HCT116 (cell line): ENCODE measurements around the gene EGR4. TPM values are rescaled to one million over a fixed set of nuclear protein-coding genes. Genes with fewer than 3 reads are reported as not detected.

Source experiments
- ATAC-seq: fragments of 200-7000 bp; cut with Tn5 transposase; 2 replicates; pipeline ENCODE4 v1.9.1; 2020; ENCODE audit warnings: mild to moderate bottlenecking, moderate library complexity
- BruUV-seq: library from RNA; stranded (reverse); fragments of 400-500 nt; replicated peaks from 2 replicates; lab custom pipeline; 2021; lab: Mats Ljungman, UMichigan
- CTCF ChIA-PET: fragments of 300-600 bp; sonication (Branson Sonifier 250); formaldehyde crosslinking; loops from one replicate; lab custom pipeline; 2021; ENCODE audit warnings: antibody characterized with exemption; lab: Charles Lee
- POLR2A ChIA-PET: fragments of 300-600, 350-600 bp; sonication (Branson Sonifier 250); formaldehyde crosslinking; loops from one replicate; lab custom pipeline; 2021; ENCODE audit warnings: antibody characterized with exemption; lab: Charles Lee
- RAD21 ChIA-PET, 2 experiments: fragments of 300-600 bp; sonication (Branson Sonifier 250); formaldehyde crosslinking; loops; one replicate each; lab custom pipeline; 2023; ENCODE audit warnings: low total read pairs in 2 of 2; ENCODE audit not compliant: uncharacterized antibody in 2 of 2, unreplicated experiment in 2 of 2, low non-redundant PET in 1 of 2; lab: Charles Lee
- DNase-seq: peaks from one replicate; pipeline ENCODE4 v3.0.0-alpha.2; 2010; ENCODE audit warnings: low read depth, low spot score
- H2AFZ ChIP-seq: fragments of 200-600 bp; shearing (Covaris generic), sonication (generic); 2 replicates; pipeline ENCODE4 v1.6.1; 2017; ENCODE audit warnings: low read depth, mixed run types, mixed read lengths, antibody characterized with exemption, low read length; ENCODE audit not compliant: poor library complexity, severe bottlenecking
- H3K27ac ChIP-seq: 2 replicates; pipeline ENCODE4 v1.5.1; 2012; ENCODE audit warnings: low read depth, low read length
- H3K27me3 ChIP-seq: fragments of 200-600 bp; sonication (generic); 2 replicates; pipeline ENCODE4 v1.6.1; 2016; ENCODE audit warnings: mixed run types, low read length, mixed read lengths; ENCODE audit not compliant: insufficient read depth
- H3K36me3 ChIP-seq, 2 experiments: fragments of 200-500 bp in 1 of 2; fragments of 200-600 bp in 1 of 2; sonication (Bioruptor generic) in 1 of 2; sonication (generic) in 1 of 2; 2 replicates each; pipeline versions ENCODE4 v1.5.1 to v1.6.1; 2014 to 2016; ENCODE audit warnings: low read length in 2 of 2, inconsistent platforms in 1 of 2, mixed read lengths in 1 of 2, mixed run types in 1 of 2; ENCODE audit not compliant: insufficient read depth in 2 of 2, control insufficient read depth in 1 of 2
- H3K4me1 ChIP-seq, 2 experiments: fragments of 200-600 bp in 1 of 2; sonication (generic) in 1 of 2; 2 replicates each; pipeline versions ENCODE4 v1.5.1 to v1.6.1; 2012 to 2017; ENCODE audit warnings: low read length in 2 of 2, inconsistent platforms in 1 of 2, mild to moderate bottlenecking in 1 of 2, mixed read lengths in 1 of 2, mixed run types in 1 of 2, moderate library complexity in 1 of 2; ENCODE audit not compliant: insufficient read depth in 2 of 2, control insufficient read depth in 1 of 2
- H3K4me2 ChIP-seq: fragments of 200-600 bp; sonication (generic); 2 replicates; pipeline ENCODE4 v1.6.1; 2017; ENCODE audit warnings: mixed run types, low read length, mixed read lengths
- H3K4me3 ChIP-seq, 2 experiments: fragments of 200-600 bp in 1 of 2; sonication (generic) in 1 of 2; replicated peaks in 1 of 2; 2 replicates each; pipeline ENCODE4 v1.5.1; 2011 to 2016; ENCODE audit warnings: low read length in 2 of 2, control low read depth in 1 of 2, low read depth in 1 of 2, mild to moderate bottlenecking in 1 of 2, mixed read lengths in 1 of 2, mixed run types in 1 of 2
- H3K79me2 ChIP-seq: fragments of 200-600 bp; sonication (generic); 2 replicates; pipeline ENCODE4 v1.6.1; 2017; ENCODE audit warnings: mild to moderate bottlenecking, mixed run types, low read length, moderate library complexity, mixed read lengths; ENCODE audit not compliant: insufficient read depth
- H3K9ac ChIP-seq: fragments of 200-600 bp; sonication (generic); 2 replicates; pipeline ENCODE4 v1.6.1; 2016; ENCODE audit warnings: low read length, mixed read lengths
- H3K9me2 ChIP-seq: fragments of 200-600 bp; sonication (generic), shearing (Covaris generic); 2 replicates; pipeline ENCODE4 v1.6.1; 2017; ENCODE audit warnings: mixed run types, mild to moderate bottlenecking, moderate library complexity; ENCODE audit not compliant: insufficient read depth
- H3K9me3 ChIP-seq, 2 experiments: fragments of 200-500 bp in 1 of 2; fragments of 200-600 bp in 1 of 2; sonication (Bioruptor generic) in 1 of 2; sonication (generic) in 1 of 2; 2 replicates each; pipeline ENCODE4 v1.6.1; 2014 to 2017; ENCODE audit warnings: low read length in 2 of 2, mixed read lengths in 2 of 2, inconsistent platforms in 1 of 2, low read depth in 1 of 2, mild to moderate bottlenecking in 1 of 2, mixed run types in 1 of 2, moderate library complexity in 1 of 2; ENCODE audit not compliant: control insufficient read depth in 1 of 2, insufficient read depth in 1 of 2
- H4K20me1 ChIP-seq: fragments of 200-600 bp; sonication (generic), shearing (Covaris generic); 2 replicates; pipeline ENCODE4 v1.6.1; 2017; ENCODE audit warnings: mixed run types, mild to moderate bottlenecking, moderate library complexity; ENCODE audit not compliant: insufficient read depth
- ATF3 ChIP-seq: IDR thresholded peaks from 2 replicates; pipeline ENCODE4 v1.6.1; 2012
- CBX3 ChIP-seq: IDR thresholded peaks from 2 replicates; pipeline ENCODE4 v1.6.1; 2012; ENCODE audit warnings: low read depth
- CTCF ChIP-seq, 3 experiments: fragments of 200-600 bp in 1 of 3; sonication (generic) in 1 of 3; IDR thresholded peaks in 2 of 3; conservative IDR thresholded peaks in 1 of 3; 2 replicates each; pipeline ENCODE4 v1.5.1; 2012 to 2017; ENCODE audit warnings: low read depth in 2 of 3, low read length in 2 of 3, antibody characterized with exemption in 1 of 3, borderline replicate concordance in 1 of 3, control low read depth in 1 of 3, mild to moderate bottlenecking in 1 of 3, mixed read lengths in 1 of 3, mixed run types in 1 of 3, moderate library complexity in 1 of 3; ENCODE audit not compliant: insufficient read depth in 1 of 3
- ELF1 ChIP-seq: IDR thresholded peaks from 2 replicates; pipeline ENCODE4 v1.6.1; 2012; ENCODE audit warnings: low read depth, borderline replicate concordance
- EZH2 ChIP-seq: fragments of 200-600 bp; sonication (generic); IDR thresholded peaks from 2 replicates; pipeline ENCODE4 v1.6.1; 2017; ENCODE audit warnings: antibody characterized with exemption, mixed run types
- FOSL1 ChIP-seq: IDR thresholded peaks from 2 replicates; pipeline ENCODE4 v1.6.1; 2012; ENCODE audit warnings: low read depth
- POLR2A ChIP-seq: IDR thresholded peaks from 2 replicates; pipeline ENCODE4 v1.7.0; 2011; ENCODE audit warnings: borderline replicate concordance; ENCODE audit not compliant: insufficient read depth, insufficient read length; ENCODE audit errors: extremely low read depth
- POLR2AphosphoS5 ChIP-seq: IDR thresholded peaks from 2 replicates; pipeline ENCODE4 v1.6.1; 2011; ENCODE audit warnings: mild to moderate bottlenecking, low read depth, low read length, moderate library complexity
- REST ChIP-seq: IDR thresholded peaks from 2 replicates; pipeline ENCODE4 v1.6.1; 2012; ENCODE audit warnings: low read depth
- SP1 ChIP-seq: IDR thresholded peaks from 2 replicates; pipeline ENCODE4 v1.6.1; 2012; ENCODE audit warnings: low read depth
- SRF ChIP-seq: IDR thresholded peaks from 2 replicates; pipeline ENCODE4 v1.6.1; 2012; ENCODE audit warnings: low read depth
- TCF7L2 ChIP-seq: IDR thresholded peaks from 2 replicates; pipeline ENCODE4 v1.7.0; 2011; ENCODE audit warnings: borderline replicate concordance, inconsistent platforms; ENCODE audit not compliant: insufficient read depth, insufficient read length; ENCODE audit errors: extremely low read depth
- YY1 ChIP-seq: IDR thresholded peaks from 2 replicates; pipeline ENCODE4 v1.6.1; 2011; ENCODE audit warnings: low read length, low read depth, moderate library complexity, mild to moderate bottlenecking; ENCODE audit not compliant: insufficient replicate concordance; ENCODE audit errors: extremely low read depth
- ZBTB33 ChIP-seq: IDR thresholded peaks from 2 replicates; pipeline ENCODE4 v1.6.1; 2011; ENCODE audit warnings: mild to moderate bottlenecking, low read length, moderate library complexity; ENCODE audit not compliant: insufficient replicate concordance; ENCODE audit errors: extremely low read depth
- ZFX ChIP-seq: fragments of 450-650 bp; IDR thresholded peaks from 2 replicates; pipeline ENCODE4 v1.6.1; 2017
- ZNF274 ChIP-seq: fragments of 200-500 bp; sonication (Bioruptor generic); IDR thresholded peaks from 2 replicates; pipeline ENCODE4 v1.6.1; 2014; ENCODE audit warnings: mild to moderate bottlenecking, low read depth, low read length, inconsistent platforms
- intact Hi-C: fragments of 100-400 bp; cut with micrococcal nuclease; formaldehyde crosslinking; loops from 2 replicates; pipeline ENCODE4 v1.10.0; 2022
- total RNA-seq: library from RNA; stranded (reverse); gene quantifications from one replicate; pipeline ENCODE4 v1.2.1, GENCODE V29; 2021; ENCODE audit not compliant: unreplicated experiment

Gene EGR4
- total RNA-seq, 1 experiment from 2014 or later = 0.37 TPM

GRCh38 chr2:73262108-73262651 lies 31.2 kb downstream of the EGR4 start:
- Histone ChIP-seq H3K36me3 (peaks cover 16 to 22% of the 10 kb centered on the region in 2 experiments; a peak in 3 of 4 replicates), H3K4me1 (peaks cover 0 to 5% of the 10 kb centered on the region in 2 experiments; a peak in 1 of 4 replicates), H3K4me3 (no peak overlapping the region), H3K9me2 (no peaks in the 10 kb centered on the region), H3K27me3 (no peaks in the 10 kb centered on the region), H3K4me2 (no peak overlapping the region), H3K9me3 (no peaks in the 10 kb centered on the region), H3K27ac (no peak overlapping the region), H2AFZ (no peak overlapping the region), H3K79me2 (peaks cover 15% of the 10 kb centered on the region), H3K9ac (no peak overlapping the region), H4K20me1 (no peaks in the 10 kb centered on the region)
- CTCF ChIA-PET = no interaction called here
- DNase-seq = no peak
- intact Hi-C loops = no loop called here
- RAD21 ChIA-PET = no interaction called here
- no peak for ATAC-seq
- BruUV-seq = no TSS peak
- no peak for TF ChIP-seq REST
- no peak for TF ChIP-seq POLR2AphosphoS5
- TF ChIP-seq POLR2A = no peak
- no peak for TF ChIP-seq SP1
- no peak for TF ChIP-seq FOSL1
- no peak for TF ChIP-seq EZH2
- no peak for TF ChIP-seq ZNF274
- no peak for TF ChIP-seq CBX3
- TF ChIP-seq YY1 = no peak
- no peak for TF ChIP-seq ATF3
- no peak for TF ChIP-seq SRF
- TF ChIP-seq ZBTB33 = no peak
- TF ChIP-seq TCF7L2 = no peak
- no peak for TF ChIP-seq ELF1
- no peak for TF ChIP-seq ZFX
- no peak for TF ChIP-seq CTCF (IDR thresholded peaks at IDR 0.05 in 2 of 3, conservative IDR thresholded peaks at IDR 0.05 in 1 of 3; ENCODE audit: borderline replicate concordance in 1 of 3, insufficient read depth in 1 of 3, low read depth in 2 of 3, low read length in 2 of 3)
- POLR2A ChIA-PET = interaction anchor here (1.3 kb wide), 1 partner anchor 24 kb away, joined by 3 read pairs; no protein-coding TSS in a partner anchor
